A673 (cell line): ENCODE data around the gene NBPF3.

Experiments
- CTCF ChIP-seq: fragments of 300-800, 200-600 bp; sonication (generic); conservative IDR thresholded peaks from 2 replicates; pipeline ENCODE4 v1.5.1; 2017; ENCODE audit warnings: low read depth, mild to moderate bottlenecking, antibody characterized with exemption, low read length, moderate library complexity, mixed read lengths
- EZH2 ChIP-seq: fragments of 200-600 bp; sonication (generic); IDR thresholded peaks from 2 replicates; pipeline ENCODE4 v1.6.1; 2017; ENCODE audit warnings: borderline replicate concordance, low read depth, mild to moderate bottlenecking, mixed read lengths, antibody characterized with exemption, low read length; ENCODE audit not compliant: poor library complexity, severe bottlenecking

GRCh38 chr1:21472861-21473260, 32.9 kb downstream of the NBPF3 start:
- no peak for TF ChIP-seq EZH2
- TF ChIP-seq CTCF = no peak
